GM12864 (cell line): ENCODE measurements around the gene IGFBP6.

ENCODE experiments used
- DNase-seq: peaks from one replicate; pipeline ENCODE4 v3.0.0-alpha.2; 2011; ENCODE audit warnings: low read depth
- H3K4me3 ChIP-seq: 2 replicates; pipeline ENCODE4 v1.5.1; 2011; ENCODE audit warnings: mild to moderate bottlenecking, low read depth, low read length, control low read depth
- TF ChIP-seq, protein P1 (sequence below): IDR thresholded peaks from 2 replicates; pipeline ENCODE4 v1.5.1; 2011; ENCODE audit warnings: low read depth, mild to moderate bottlenecking, moderate library complexity, low read length, control low read depth, inconsistent platforms; ENCODE audit errors: missing control alignments

IGFBP6 gene

DNA sequence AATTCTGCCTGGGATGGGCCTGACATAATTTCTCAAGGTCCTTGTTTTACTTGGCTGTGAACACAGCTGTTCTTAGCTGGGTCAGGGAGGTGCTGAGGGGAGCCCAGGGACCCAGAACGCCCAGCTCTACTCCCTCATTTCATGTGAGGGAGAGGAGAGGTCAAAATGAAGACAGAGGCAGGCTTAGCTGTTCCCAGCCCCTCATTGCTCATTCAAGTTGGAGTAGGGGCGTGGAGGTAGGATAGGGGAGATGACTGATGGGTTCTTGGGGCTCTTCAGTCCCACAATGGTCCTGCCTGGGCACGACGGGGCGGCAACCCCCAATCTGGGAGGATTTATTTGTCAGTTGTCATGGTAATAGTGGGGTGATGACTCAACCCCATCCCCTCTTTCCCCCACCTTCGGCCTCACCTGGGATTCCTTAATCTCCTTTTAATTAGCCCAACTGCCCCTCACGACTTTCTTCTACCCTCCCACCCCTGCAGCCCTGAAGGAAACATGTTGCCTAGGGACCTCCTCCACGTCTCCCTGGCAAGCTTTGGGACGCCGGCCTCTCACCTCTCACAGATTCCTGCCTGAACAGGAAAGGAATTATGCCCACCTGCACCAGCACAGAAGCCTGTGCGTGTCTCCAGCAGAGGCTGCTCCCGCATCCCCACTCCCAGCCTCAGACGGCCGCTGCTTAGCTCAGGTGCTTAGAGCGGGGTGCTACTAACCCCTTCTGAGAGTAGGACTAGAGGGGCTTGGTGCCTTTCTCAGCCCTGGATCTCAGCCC is 28.5 kb upstream of the IGFBP6 start:
- TF ChIP-seq, protein P1, sequence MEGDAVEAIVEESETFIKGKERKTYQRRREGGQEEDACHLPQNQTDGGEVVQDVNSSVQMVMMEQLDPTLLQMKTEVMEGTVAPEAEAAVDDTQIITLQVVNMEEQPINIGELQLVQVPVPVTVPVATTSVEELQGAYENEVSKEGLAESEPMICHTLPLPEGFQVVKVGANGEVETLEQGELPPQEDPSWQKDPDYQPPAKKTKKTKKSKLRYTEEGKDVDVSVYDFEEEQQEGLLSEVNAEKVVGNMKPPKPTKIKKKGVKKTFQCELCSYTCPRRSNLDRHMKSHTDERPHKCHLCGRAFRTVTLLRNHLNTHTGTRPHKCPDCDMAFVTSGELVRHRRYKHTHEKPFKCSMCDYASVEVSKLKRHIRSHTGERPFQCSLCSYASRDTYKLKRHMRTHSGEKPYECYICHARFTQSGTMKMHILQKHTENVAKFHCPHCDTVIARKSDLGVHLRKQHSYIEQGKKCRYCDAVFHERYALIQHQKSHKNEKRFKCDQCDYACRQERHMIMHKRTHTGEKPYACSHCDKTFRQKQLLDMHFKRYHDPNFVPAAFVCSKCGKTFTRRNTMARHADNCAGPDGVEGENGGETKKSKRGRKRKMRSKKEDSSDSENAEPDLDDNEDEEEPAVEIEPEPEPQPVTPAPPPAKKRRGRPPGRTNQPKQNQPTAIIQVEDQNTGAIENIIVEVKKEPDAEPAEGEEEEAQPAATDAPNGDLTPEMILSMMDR = no peak
- no peak for DNase-seq
- no peak overlapping the region for H3K4me3 ChIP-seq

DNA sequence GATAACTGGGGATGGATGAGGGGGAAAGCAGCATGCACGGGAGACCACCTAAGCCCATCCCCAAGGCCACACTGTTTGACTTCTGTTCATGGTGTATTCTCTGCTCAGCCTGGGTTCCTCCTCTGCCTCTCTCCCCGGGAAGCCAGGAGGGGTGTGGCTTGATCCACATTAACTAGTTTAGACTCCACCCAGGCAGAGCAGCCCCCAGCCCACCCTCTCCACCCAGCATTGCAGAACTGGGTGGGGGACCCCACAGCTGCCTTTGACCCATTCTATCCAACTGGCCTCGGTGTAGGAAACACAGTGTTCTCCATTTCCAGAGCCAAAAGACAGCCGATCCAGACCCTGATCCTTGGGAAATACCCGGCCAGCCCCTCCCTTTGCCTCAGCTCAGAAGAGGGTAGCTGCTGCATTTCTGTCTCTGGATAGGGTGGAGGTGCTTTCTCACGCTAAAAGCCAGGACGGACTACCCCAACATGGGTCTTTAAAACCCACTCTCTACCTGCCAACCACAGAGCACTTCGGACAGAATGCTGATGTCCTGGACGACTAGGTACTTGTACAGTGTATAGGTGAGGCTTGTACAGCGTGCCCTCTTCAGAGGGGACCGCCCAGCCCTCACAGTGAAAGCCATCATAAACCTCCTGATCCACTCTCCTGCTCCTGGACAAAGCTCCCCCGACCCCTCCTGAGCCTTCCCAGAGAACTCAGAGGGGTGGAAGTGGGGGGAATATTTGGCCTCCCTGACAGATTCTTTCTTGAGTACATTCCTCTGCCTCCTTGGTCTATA is 27.7 kb upstream of the IGFBP6 start:
- DNase-seq = no peak
- TF ChIP-seq, protein P1 = no peak
- no peak overlapping the region for H3K4me3 ChIP-seq

DNA sequence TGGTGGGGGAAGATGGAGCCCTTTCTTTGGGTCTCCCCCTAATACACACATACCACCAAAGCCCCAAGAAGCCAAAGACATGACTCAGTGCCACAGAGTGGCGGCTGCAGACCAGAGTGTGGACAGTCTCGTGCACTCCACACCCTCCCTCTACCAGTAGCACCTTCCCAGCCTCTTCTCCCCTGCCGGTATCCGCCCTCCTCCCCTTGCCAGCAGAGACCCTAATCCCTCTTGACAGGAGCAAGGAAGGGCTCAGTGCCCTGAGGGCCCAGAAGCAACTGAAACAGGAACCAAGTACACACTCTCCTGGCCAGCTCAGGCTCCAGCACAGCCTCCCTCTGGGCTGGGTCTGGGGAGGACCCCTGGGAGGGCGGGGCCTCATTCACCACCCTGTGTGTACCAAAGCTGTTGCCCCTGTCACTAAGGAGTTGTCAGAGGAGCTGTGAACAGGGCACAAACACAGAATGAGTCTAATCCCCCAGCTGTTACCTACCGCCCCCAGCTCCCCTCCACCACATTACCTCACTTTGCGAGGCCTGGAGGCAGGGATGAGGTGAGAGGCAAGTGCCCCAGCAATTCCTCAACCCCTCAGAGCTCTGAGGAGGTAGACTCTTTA is 26.5 kb upstream of the IGFBP6 start:
- no peak overlapping the region for H3K4me3 ChIP-seq
- DNase-seq = no peak
- TF ChIP-seq, protein P1 = no peak

DNA sequence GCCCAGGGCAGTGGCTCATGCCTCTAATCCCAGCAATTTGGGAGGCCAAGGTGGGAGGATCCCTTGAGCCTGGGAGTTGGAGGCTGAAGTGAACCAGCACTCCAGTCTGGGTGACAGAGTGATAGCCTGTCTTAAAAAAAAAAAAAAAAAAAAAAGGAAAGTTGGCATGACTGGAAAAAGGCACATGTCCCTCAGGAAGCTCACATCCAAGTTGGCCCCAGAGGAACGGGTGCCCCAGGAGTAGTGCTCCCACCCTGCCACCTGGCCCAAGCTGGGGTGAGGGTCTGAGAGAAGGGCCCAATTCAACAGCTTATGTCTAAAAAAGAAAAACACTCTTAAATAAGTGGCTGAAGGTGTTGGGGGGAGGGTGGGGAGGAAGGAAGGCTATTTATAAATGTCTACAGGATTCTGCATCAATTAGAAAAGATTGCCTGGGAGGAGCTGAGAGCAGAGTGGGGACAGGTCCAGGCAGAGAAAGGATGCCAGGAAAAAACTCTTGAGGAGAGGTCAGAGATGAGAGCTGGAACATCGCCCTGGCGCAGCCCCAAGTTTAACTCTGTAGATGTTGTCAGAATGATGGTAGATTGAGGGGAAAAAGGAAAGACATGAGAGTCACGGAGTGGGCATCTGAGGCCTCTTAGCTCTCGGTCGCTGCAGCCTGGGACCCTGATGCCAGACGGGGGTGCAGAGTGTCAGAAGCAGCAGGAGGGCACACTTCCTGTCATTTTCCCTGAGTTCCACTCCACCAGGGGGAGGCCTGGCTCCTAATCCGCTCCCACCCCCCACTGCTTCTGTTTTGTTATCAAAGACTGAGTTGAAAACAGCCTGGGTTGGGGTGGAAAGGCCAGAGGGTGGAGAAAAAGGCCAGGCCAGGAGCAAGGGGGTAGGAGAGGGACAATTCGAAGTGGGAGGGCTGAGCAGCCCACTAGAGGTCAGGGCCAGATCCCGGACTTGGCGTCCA is 25.6 kb upstream of the IGFBP6 start:
- H3K4me3 ChIP-seq = no peak overlapping the region
- no peak for DNase-seq
- TF ChIP-seq, protein P1 = no peak

DNA sequence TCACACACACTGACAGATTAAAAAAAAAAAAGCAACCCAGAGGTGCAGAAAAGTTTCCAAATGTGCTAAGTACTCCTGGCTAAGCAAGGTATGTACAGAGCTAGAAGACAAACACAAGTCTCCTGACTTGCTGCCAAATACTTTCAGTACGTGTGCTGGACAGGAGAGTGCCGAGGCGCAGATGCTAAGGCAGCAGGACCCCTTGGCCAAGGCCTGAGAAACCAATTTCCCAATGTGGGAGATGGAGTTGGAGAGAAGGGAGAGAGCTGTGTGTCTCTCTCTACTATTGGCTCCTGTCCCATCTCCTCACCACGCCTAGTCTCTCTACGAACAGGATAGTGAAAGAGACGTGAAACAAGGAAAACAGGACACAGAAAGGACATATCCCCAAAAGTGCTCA is 23.6 kb upstream of the IGFBP6 start:
- no peak for DNase-seq
- TF ChIP-seq, protein P1 = no peak
- H3K4me3 ChIP-seq = no peak overlapping the region

DNA sequence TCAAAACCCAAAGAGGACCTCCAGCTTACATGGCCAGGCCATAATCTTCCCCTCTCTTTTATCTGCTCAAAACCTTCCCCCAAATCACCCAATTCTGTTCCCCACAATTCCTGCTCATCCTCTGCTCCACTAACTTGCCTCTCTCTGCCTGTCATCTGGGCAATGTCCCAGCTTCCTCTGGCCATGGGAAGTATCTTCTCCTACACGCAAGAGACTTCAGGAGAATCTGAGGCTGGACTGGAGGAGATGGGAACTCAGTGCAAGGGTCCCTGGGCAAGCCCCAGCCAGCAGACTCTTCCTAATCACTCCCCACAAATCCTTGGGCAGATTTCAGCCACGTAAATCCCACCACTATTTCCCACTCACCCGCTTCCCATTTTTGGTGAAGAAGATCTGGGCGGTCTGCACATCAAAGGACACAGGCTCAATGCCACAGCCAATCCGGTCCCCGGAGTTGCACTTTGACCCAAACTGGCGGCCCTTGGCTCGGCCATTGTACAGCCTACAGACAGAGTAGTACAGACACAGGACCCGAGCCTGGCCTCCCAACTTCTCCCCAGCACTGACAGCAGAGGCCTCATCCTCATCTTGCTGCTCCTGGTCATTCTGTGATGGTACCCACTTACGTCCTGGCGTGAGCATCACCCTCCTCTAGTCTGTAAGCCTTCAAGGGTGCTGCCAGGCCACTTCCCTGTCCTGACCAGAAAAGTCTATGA is 23.0 kb upstream of the IGFBP6 start:
- no peak overlapping the region for H3K4me3 ChIP-seq
- DNase-seq = no peak
- TF ChIP-seq, protein P1 = no peak
